Measurements from ENCODE around the gene ADIG.

Gene ADIG

DNA sequence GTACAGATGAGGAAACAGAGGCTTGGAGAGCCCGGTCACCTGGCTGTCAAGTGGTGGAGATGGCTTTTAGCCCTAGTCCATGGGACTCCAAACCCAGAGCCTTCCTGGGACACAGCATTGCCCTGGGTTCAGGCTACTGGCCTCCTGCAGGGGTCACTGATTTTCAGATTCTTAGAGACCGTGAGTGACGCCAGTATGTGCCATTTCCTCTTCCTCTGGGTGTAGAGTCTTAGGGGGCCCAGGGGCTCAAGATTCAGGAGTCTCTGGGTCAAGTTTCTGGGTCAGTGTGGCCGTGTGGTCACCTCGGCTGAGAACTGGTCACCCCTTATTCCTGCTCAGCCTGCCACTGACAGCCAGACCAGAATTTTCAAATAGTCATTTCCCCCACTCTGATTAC is 21.2 kb downstream of the ADIG start:
- DNase-seq (ENCODE audit: low read depth), result no peak

DNA sequence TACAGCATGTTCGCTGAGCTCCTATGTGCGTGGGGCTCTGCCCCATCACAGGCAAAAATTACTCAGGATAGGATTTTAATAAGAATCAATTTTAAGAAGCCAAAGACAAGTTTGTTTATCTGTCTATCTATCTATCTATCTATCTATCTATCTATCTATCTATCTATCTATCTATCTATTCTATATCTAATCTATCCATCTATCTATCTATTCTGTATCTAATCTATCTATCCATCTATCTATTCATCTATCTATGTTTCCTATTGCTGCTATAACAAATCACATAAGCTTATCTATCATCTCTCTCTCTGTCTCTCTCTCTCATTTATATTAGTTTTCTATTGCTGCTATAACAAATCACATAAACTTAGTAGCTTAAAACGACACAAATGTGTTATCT is 22.3 kb downstream of the ADIG start:
- no peak for DNase-seq (ENCODE audit: low read depth)

DNA sequence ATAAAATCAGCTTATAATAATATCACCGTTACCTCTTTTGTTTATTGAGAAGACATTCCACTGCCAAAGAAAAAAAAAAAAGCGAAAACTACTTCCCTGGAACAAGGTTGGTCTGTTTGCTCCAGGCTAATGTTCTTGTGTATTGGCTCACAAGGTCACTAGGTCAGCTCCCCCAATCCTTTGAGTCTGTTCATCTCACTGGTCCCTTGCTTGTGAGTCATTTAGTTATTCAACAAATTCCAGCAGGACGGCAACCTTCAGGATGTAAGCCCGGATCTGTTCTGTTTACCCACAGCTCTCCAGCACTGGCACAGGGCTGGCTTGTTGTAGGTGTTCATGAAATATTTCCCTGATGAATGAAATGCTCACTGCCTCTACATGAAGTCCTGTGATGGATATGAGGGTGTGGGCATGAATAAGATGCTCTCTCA is 23.9 kb downstream of the ADIG start:
- no peak for DNase-seq (ENCODE audit: low read depth)

DNA sequence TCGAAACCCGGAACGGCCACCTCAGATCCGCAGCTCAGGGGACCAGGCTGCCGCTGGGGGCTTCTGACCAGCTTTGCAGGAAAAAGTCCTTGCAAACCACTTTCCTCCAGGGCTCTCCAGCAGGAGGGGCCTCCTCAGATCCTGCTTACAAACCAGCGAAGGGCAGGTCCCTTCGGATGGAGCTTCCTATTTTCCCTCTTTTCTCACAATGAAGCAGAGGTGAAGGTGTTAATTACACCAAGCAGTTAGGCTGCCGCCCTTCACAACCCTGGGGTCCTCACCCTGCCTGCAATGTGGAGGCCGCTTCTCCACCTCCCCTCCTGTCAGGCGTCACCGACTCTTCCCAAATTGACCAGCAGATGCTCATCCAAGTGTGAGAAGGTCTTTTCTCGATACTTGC is 26.4 kb downstream of the ADIG start:
- DNase-seq (ENCODE audit: low read depth), result no peak

DNA sequence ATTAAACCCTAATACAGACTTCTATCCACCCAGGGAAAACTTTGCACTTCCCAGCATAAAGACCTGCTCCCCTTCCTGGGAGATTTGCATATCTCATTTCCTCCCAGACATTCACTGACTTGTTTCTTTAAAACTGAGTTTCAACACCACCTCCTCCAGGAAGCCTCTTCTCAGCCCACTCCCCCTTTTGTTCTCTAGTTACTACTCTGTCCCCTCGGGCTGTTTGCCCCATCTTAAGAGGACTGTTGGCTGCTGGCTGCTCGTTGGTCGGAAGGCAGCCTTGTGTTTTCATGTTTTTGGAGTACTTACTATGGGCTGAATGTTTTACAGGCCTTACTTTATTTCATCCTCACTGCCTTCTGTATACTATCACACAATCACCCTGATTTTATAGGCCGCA is 27.2 kb downstream of the ADIG start:
- no peak for DNase-seq (ENCODE audit: low read depth)

DNA sequence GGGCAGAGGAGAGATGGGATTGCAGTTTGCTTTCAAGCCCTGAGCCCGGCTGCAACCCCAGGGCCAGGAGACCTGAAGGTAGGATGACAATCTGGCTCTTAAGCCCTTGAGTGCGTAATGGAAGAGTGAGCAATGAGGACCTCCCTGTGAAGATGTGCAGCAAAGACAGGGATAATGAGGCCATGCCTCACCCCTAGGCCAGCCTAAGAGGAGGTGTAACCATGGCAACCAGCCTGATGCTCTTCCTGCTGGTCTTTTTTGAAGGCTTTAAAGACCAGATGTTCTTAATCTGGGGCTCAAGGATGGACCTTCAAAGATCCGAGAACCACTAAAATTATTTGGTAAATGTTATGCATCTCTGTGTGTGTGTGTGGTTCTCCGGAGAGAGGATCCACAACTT is 28.8 kb downstream of the ADIG start:
- DNase-seq (ENCODE audit: low read depth), result no peak

DNA sequence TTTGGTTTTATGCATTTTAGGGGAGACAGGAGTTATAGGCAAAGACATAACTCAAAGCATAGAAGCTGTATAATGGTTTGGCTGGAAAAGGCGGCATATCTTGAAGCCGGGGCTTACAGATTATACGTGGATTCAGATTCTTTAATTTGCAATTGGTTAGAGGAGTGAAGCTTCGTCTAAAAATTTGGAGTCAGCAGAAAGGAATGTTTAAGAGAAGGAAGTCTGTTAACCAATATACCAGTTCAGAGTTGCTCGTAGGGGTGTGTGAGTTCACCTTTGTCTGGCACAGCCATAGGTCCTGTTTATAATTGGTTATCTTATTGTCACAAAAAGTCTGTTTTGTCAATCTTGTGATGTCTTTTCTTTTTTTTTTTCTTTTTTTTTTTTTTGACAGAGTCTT is 29.5 kb downstream of the ADIG start:
- DNase-seq (ENCODE audit: low read depth), result no peak

DNA sequence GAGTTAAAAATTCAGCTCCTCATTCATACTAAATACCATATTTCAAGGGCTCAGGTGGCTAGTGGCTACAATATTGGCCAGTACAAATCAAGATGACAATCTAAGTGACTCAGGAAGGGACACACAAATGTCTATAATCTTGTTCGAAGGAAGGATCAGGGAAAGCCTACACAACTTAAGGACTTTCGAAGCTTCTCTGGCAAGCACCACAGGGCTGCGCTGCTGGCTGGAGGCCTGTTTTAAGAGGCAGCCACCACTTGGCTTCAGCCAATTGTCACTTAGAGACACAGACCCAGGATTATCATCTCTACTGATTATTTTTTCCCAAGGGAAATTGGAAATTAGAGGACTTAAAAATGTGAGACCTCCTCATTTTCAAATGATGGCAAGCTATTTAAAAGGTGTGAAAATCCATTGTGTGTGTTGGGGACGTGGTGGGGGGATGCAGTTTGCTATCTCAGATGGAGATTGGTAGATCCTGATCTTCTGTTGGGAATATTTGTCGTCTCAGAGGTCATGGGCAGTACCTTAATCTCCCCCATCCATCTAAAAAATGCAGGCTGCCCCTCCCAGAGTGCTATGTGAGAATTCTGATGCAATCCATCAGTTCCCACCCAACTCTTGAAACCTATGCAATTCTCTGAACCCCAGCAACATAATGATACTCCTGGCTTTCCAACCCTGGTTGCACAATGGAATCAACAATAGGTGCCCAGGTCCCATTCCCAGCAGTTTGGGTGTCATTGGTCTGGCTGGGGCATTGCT is 31.9 kb downstream of the ADIG start:
- no peak for DNase-seq (ENCODE audit: low read depth)

DNA sequence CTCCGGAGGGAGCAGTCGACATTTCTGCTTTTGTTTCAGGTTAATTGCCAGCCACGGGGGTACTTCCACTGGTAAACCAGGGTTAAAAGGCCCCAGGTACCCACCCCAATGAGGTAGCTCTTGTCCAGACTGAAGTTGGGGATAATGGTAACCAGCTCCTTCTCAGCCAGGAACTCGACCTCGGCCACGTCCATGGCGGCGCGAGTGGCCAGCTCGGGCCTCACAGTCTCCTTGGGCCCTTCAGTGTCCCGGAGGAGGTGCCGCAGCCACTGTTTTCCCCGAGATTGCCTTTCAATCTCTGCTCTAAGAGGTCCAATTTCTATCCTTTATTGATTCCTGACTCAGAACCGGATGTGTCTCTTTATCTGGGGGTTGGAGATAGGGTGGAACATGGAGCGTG is 34.3 kb downstream of the ADIG start:
- DNase-seq (ENCODE audit: low read depth), result no peak

DNA sequence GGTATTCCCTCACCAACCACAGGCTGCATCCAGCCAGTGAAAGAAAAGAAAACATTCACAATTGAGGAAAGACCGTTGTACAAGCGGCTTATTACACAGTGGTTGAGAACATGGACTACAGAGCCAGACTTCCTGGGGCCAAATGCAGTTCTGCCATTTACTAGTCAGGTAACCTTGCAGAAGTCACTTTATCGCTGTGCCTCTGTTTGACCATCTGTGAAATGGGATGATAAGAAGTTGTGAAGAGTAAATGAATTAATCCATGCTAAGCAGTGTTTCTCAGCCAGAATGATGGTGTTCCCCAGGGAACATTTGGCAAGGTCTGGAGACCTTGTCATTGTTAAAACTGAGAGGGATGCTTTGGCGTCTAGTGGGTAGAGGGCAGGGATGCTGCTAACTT is 35.5 kb downstream of the ADIG start:
- DNase-seq (ENCODE audit: low read depth), result no peak

DNA sequence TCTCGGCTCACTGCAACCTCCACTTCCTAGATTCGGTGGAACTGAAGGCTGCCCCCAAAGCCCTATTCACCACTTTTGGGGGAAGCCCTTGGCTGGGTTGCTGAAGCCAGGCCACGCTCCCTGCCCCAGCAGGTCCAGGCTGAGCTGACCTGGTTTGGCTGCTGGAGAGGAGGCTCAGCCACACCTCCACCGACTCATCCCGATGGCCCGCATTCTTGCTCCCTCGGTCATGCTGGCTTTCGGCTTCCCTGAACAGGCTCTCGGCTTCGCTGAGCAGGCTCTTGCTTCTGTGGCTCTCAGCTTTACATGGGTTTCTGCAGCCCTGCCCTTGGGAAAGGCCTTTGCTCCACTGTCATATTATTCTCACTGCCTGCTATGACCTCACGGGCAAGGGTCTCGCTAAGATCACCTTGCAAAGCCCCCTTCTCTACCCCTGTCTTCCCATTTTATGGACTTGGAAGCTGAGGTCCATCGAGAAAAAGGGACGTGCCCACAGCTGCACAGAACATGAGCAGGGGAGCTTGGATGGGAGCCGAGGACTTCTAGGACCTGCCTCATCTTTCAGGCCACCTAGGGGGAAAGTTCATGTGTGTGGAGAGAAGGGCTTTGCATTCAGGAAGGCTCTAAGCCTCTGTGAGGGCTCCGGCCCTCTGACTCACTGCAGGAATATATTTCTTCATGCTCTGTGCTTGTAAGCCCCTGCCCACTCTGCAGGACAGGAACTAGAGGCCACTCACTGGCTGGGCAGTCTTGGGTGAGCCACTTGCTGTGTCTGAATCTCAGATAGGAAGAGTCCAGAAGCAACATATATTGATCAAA is 36.2 kb downstream of the ADIG start:
- DNase-seq (ENCODE audit: low read depth), result no peak

DNA sequence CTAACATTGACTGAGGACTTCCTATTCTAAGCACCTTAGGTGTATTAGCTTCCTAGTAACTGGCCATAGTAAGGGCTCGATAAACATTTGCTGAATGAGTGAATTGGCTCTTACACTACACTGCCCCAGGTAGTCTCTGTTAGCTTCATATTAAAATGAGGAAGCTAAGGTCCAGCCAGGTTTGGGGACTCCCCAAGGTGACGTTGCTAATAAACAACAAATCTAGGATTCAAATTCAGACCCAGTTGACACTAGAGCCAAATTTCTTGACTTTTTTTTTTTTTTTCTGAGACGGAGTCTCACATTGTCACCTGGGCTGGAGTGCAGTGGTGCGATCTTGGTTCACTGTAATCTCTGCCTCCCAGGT is 36.8 kb downstream of the ADIG start:
- DNase-seq (ENCODE audit: low read depth), result no peak

DNA sequence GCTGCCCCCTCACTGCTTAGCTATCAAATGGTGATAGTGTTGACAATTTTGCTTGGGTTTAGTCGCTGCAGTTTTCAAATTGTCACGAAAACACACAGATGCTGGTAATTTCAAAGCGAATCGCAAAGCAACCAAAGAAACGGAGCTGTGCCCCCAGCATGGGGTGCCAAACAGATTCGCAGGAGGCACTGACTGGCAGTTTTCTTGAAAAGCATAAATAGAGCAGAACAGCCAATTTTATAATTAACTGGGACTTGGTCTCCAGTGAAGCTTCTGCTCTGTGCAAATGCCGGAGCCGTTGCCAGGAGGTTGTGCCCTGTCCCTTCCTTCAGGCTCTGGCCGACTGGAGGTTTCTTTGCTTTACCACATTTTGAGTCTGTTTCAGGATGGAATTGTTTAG is 39.4 kb downstream of the ADIG start:
- DNase-seq (ENCODE audit: low read depth), result no peak

DNA sequence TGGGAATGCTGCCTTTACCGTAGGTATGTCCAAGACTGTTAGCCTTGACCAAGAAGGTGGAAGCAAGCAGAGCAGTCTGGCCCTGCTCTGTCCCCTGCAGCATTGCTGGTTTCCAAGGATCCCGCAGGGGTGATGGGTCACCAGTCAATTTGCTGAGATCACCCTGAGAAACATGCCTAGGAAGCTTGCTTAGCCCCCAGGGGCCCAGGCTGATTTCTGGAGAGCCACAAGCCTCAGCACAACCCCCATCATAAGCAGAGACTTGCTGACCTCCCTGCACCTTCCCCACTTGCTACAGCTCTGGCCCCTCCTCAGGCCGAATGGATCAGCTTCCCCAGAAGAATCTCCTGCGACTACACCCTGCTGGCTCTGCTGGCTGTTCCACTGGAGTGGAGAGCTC is 42.1 kb downstream of the ADIG start:
- no peak for DNase-seq (ENCODE audit: low read depth)

DNA sequence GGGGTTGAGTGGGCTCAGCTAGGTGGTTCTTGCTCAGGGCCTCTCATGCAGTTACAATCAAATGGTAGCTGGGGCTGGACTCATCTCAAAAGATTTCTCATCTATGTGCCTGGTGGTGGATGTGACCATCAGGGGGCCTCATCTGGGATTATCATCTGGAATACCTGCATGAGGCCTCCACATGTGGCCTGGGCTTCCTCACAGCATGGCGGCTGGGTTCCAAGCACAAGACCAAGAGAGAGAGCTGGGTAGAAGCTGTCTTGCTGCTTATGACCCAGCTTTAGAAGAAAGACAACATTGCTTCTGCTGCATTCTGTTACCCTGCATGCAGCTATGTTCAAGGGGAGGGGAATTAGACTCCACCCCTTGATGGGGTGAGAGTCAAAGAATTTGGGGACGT is 43.1 kb downstream of the ADIG start:
- DNase-seq (ENCODE audit: low read depth), result no peak

DNA sequence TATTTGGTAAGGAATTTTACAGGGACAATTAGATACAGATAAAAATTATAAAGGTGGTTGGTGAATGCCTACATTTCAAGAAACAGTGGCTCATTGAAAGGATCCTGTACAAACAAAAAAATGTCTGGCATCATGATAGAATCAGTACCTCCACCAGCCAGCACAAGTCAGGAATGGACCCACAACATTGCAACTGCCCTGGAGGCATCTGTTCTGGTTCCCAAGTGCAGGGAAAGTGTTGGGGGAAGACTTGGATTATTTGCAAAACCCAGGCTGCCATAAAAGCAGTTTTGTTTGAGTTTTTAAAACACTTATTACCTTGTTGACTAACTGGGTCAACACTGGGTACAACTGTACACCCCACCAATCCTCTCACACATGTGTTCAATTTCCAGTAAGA is 44.9 kb downstream of the ADIG start:
- no peak for DNase-seq (ENCODE audit: low read depth)

DNA sequence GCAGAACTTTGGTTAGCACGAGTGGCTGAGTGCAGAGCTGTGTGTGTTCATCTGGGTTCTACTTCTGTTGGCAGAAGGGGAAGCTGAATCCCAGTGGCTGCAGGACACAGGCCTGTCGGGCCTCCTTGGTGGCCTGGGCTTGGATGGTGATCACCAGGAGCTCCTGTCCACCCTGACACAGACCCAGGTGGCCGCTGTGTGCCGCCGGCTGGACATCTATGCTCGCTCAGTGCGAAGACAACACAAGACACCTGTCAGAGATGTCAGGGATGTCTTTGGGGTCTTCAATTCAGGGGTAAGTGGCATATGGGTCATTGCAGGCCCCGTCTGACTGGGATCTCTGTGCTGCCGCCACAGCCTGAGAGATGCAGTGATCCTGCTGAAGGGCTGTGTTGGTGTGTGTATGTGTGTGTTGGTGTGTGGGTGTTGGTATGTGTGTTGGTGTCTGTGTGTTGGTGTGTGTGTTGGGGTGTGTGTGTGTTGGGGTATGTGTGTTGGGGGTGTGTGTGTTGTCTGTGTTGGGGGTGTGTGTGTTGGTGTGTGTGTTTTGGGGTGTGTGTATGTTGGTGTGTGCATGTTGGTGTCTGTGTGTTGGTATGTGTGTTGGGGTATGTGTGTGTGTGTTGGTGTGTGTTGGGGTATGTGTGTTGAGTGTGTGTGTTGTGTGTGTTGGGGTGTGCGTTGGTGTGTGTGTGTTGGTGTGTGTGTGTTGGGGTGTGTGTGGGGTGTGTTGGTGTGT is 46.1 kb downstream of the ADIG start:
- no peak for DNase-seq (ENCODE audit: low read depth)

DNA sequence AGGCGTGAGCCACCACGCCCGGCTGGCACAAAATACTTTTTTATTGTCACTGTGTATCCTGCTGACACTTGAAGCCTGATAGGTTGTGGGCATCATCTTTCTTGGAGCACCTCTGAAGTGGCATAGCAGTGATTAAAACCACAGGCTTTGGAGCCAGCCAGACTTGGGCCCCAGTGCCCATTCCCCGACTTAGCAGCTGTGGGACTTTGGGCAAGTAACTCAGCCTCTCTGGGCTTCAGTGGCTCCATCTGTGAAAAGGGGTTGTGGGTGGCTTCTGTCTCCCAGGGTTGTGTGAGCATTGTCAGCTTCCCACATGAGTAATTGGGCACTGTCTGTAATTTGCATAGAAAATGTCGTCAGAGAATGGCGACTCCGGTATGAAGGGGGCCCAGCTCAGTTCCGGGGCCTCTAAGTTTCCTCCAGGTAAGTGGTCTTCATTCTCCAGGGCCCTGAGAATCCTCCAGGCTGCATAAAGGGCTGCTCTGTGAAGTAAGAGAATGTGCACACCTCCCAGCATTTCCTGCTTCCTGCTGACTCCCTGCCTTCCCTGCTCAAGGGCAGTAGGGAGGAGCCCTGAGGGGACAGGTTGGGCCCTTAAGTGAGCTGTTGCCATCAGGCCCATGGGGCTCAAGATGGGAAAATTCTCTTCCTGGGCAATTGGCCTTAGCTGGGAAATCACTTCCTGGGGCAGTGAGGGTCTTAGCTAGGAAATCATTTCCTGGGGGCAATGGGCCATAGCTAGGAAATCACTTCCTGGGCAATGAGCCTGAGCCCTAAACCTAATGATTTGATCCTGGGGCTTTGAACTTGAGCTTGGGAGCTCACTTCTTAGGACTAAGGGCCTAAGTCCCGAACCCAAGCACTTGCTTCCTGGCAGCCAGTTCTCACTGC is 47.8 kb downstream of the ADIG start:
- no peak for DNase-seq (ENCODE audit: low read depth)

DNA sequence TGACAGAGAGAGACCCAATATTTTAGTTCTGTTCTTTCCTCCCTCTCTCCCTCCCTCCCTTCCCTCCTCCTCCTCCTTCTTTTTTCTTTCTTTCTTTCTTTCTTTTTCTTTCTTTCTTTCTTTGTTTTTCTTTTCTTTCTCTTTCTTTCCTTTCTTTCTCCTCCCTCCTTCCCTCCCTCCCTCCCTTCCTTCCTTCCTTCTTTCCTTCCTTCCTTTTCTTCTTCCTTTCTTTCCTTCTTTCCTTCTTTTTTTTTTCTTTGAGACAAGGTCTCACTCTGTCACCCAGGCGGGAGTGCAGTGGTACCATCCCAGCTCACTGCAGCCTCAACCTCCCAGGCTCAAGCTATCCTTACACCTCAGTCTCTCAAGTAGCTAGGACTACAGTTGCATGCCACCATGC is 49.0 kb downstream of the ADIG start:
- no peak for DNase-seq (ENCODE audit: low read depth)

DNA sequence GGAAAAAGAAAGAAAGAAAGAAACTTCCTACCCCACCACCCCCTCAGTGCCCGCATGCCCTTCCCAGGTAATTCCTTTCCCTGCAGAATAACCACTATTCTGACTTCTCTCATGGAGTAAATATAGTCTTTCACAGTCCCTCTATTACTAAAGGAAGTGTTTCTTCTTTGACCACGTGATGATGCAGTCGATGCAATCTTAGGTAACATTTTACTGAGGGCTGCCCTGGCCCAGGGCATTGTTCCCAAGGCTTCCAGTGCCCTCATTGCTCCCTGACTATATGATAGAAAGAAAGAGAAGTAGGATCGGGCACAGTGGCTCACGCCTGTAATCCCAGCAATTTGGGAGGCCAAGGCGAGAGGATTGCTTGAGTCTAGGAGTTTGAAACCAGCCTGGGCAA is 49.7 kb downstream of the ADIG start:
- no peak for DNase-seq (ENCODE audit: low read depth)

DNA sequence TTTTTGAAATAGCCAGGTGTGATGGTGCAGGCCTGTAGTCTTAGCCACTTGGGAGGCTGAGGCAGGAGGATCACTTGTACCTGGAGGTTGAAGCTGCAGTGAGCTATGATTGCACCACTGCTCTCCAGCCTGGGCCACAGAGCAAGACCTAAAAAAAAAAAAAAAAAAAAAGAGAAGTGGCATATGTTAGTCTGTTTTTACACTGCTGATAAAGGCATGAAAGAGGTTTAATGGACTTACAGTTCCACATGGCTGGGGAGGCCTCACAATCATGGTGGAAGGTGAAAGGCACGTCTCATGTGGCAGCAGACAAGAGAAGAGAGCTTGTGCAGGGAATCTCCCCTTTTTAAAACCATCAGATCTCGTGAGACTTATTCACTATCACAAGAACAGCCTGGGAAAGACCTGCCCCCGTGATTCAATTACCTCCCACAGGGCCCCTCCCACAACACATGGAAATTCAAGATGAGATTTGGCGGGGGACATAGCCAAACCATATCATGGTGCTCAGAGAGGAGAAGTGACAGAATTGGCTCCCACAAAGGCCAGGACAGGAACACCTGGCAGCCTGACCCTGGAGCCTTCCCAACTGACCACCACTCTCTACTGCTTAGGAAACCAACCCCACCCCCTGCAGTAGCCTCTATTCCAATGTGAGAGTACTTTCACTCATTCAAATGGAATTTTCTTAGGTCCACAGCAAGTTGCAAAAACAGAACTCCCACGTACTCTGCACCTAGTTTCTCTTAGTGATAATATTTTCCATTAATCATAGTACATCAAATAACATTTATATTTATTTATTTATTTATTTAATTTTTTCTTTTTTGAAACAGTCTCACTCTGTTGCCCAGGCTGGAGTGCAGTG is 50.4 kb downstream of the ADIG start:
- DNase-seq (ENCODE audit: low read depth), result no peak
